Vagina (tissue), 2 donors: Measurements from ENCODE around the gene COQ3.

Experiments
- POLR2A ChIP-seq, 2 donors: fragments of 450-650 bp; IDR thresholded peaks; one replicate each; pipeline ENCODE4 v1.6.1; 2017; ENCODE audit warnings: antibody characterized with exemption in 2 of 2, mild to moderate bottlenecking in 2 of 2, moderate library complexity in 2 of 2
- POLR2AphosphoS5 ChIP-seq, 2 donors: sonication (generic); formaldehyde crosslinking; IDR thresholded peaks; one replicate each; pipeline ENCODE4 v1.9.0; 2017; ENCODE audit warnings: antibody characterized with exemption in 2 of 2, mild to moderate bottlenecking in 2 of 2, low read depth in 1 of 2; ENCODE audit not compliant: insufficient read depth in 1 of 2
- TF ChIP-seq, protein P1 (sequence below), 3 experiments: fragments of 450-650 bp in 2 of 3; fragments of 200-600 bp in 1 of 3; sonication (generic) in 1 of 3; IDR thresholded peaks; one replicate each; pipeline ENCODE4 v1.5.1; 2017 to 2019; ENCODE audit warnings: antibody characterized with exemption in 3 of 3, mild to moderate bottlenecking in 2 of 3, moderate library complexity in 2 of 3

DNA sequence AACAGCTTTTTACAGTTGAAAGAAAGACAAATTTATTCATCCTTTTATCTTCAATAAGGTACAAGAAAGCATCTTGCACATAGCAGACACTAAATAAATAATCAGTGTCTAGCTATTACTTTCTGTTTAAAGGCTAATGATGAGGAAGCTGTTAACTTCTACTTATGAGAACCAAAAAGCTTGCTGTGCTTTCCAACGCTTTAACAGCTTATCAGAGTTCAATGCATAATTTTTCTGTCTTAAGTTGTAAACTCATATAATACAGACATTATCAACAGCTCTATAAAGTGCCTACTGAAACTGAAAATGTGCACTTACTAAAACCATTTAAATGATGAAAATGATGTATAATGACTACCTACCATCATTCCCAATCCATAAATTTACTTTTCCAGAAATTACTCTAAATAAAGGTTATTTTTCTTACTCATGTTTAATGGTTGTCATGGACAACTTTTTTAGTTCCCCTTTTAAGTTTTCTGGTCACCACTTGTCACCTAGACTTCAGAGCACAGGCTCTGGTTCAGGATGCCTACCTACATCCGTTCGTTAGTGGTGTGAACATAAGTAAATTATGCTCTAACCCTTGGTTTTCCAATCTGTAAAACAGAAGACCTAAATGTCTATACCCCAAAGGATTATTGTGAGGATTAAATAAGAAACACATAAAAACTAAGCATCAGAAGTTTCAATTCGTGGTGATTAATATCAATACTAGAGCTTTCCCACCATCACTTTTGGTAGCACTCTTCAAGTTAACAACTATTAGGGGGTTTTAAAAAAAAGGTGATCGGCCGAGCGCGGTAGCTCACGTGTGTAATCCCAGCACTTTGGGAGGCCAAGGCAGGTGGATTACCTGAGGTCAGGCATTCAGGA, 23.1 kb upstream of the COQ3 start:
- TF ChIP-seq POLR2A (IDR thresholded peaks at IDR 0.05): no peak
- TF ChIP-seq, protein P1, sequence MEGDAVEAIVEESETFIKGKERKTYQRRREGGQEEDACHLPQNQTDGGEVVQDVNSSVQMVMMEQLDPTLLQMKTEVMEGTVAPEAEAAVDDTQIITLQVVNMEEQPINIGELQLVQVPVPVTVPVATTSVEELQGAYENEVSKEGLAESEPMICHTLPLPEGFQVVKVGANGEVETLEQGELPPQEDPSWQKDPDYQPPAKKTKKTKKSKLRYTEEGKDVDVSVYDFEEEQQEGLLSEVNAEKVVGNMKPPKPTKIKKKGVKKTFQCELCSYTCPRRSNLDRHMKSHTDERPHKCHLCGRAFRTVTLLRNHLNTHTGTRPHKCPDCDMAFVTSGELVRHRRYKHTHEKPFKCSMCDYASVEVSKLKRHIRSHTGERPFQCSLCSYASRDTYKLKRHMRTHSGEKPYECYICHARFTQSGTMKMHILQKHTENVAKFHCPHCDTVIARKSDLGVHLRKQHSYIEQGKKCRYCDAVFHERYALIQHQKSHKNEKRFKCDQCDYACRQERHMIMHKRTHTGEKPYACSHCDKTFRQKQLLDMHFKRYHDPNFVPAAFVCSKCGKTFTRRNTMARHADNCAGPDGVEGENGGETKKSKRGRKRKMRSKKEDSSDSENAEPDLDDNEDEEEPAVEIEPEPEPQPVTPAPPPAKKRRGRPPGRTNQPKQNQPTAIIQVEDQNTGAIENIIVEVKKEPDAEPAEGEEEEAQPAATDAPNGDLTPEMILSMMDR (IDR thresholded peaks at IDR 0.05): no peak
- TF ChIP-seq POLR2AphosphoS5 (IDR thresholded peaks at IDR 0.05; ENCODE audit: insufficient read depth in 1 of 2, low read depth in 1 of 2): no peak
